Liver (tissue), 9 donors: ENCODE data around the gene IFTAP. TPM values are rescaled to one million over a fixed set of nuclear protein-coding genes. Genes with fewer than 3 reads are reported as not detected.

Experiments used
- DNase-seq: peaks from one replicate; pipeline ENCODE4 v3.0.0-alpha.2; 2017; ENCODE audit warnings: low spot score
- H3K27ac ChIP-seq, 2 donors: one replicate each; pipeline ENCODE4 v1.7.0; 2013; ENCODE audit warnings: inconsistent platforms in 2 of 2, low read length in 2 of 2, control low read depth in 1 of 2, low read depth in 1 of 2, mild to moderate bottlenecking in 1 of 2
- H3K27me3 ChIP-seq, 4 donors: one replicate each; pipeline versions ENCODE4 v1.6.1 to v1.7.0; 2013; ENCODE audit warnings: low read length in 3 of 4, inconsistent platforms in 1 of 4, mild to moderate bottlenecking in 1 of 4, moderate library complexity in 1 of 4; ENCODE audit not compliant: control insufficient read depth in 4 of 4, insufficient read depth in 4 of 4
- H3K36me3 ChIP-seq, 4 donors: one replicate each; pipeline versions ENCODE4 v1.6.1 to v1.7.0; 2013; ENCODE audit warnings: low read length in 3 of 4, mild to moderate bottlenecking in 3 of 4, low read depth in 1 of 4, moderate library complexity in 1 of 4; ENCODE audit not compliant: control insufficient read depth in 4 of 4, insufficient read depth in 3 of 4
- H3K4me1 ChIP-seq, 4 donors: one replicate each; pipeline versions ENCODE4 v1.6.1 to v1.7.0; 2013; ENCODE audit warnings: low read length in 3 of 4, mild to moderate bottlenecking in 3 of 4, moderate library complexity in 1 of 4; ENCODE audit not compliant: control insufficient read depth in 4 of 4, insufficient read depth in 4 of 4
- H3K4me3 ChIP-seq, 3 donors: one replicate each; pipeline versions ENCODE4 v1.6.1 to v1.7.0; 2013; ENCODE audit warnings: low read length in 3 of 3, control low read depth in 1 of 3, low read depth in 1 of 3, mild to moderate bottlenecking in 1 of 3
- H3K9ac ChIP-seq, 2 donors: one replicate each; pipeline ENCODE4 v1.7.0; 2013; ENCODE audit warnings: low read length in 2 of 2, mild to moderate bottlenecking in 2 of 2, moderate library complexity in 2 of 2, control low read depth in 1 of 2, low read depth in 1 of 2
- H3K9me3 ChIP-seq, 4 donors: one replicate each; pipeline versions ENCODE4 v1.6.1 to v1.7.0; 2013; ENCODE audit warnings: low read length in 3 of 4; ENCODE audit not compliant: control insufficient read depth in 4 of 4
- ATF3 ChIP-seq: IDR thresholded peaks from 2 replicates; pipeline ENCODE4 v1.6.1; 2016; ENCODE audit warnings: antibody characterized with exemption
- CTCF ChIP-seq: fragments of 150-350 bp; IDR thresholded peaks from 2 replicates; pipeline ENCODE4 v1.5.1; 2017; ENCODE audit warnings: improper control_type of control experiment, low read depth, low read length; ENCODE audit not compliant: missing input control
- EGR1 ChIP-seq, 2 donors: IDR thresholded peaks; 2 replicates each; pipeline ENCODE4 v1.6.1; 2016 to 2018; ENCODE audit warnings: antibody characterized with exemption in 2 of 2, low read depth in 2 of 2
- FOXA1 ChIP-seq: IDR thresholded peaks from 2 replicates; pipeline ENCODE4 v1.6.1; 2016; ENCODE audit warnings: antibody characterized with exemption
- FOXA2 ChIP-seq: IDR thresholded peaks from 2 replicates; pipeline ENCODE4 v1.6.1; 2016; ENCODE audit warnings: antibody characterized with exemption
- GABPA ChIP-seq, 2 donors: IDR thresholded peaks in 1 of 2; conservative IDR thresholded peaks in 1 of 2; 2 replicates each; pipeline ENCODE4 v1.6.1; 2016; ENCODE audit warnings: antibody characterized with exemption in 2 of 2, mild to moderate bottlenecking in 1 of 2, moderate library complexity in 1 of 2
- HNF4A ChIP-seq, 2 donors: conservative IDR thresholded peaks; 2 replicates each; pipeline ENCODE4 v1.6.1; 2016; ENCODE audit warnings: antibody characterized with exemption in 2 of 2, mild to moderate bottlenecking in 2 of 2
- HNF4G ChIP-seq: IDR thresholded peaks from 2 replicates; pipeline ENCODE4 v1.6.1; 2016; ENCODE audit warnings: antibody characterized with exemption
- JUND ChIP-seq, 2 donors: IDR thresholded peaks; 2 replicates each; pipeline ENCODE4 v1.6.1; 2016; ENCODE audit warnings: antibody characterized with exemption in 2 of 2
- MAX ChIP-seq: IDR thresholded peaks from 2 replicates; pipeline ENCODE4 v1.6.1; 2016; ENCODE audit warnings: antibody characterized with exemption
- NR2F2 ChIP-seq: IDR thresholded peaks from 2 replicates; pipeline ENCODE4 v1.6.1; 2016; ENCODE audit warnings: antibody characterized with exemption
- RAD21 ChIP-seq, 2 donors: IDR thresholded peaks; 2 replicates each; pipeline ENCODE4 v1.6.1; 2016; ENCODE audit warnings: antibody characterized with exemption in 2 of 2, mild to moderate bottlenecking in 2 of 2
- REST ChIP-seq: IDR thresholded peaks from 2 replicates; pipeline ENCODE4 v1.6.1; 2016; ENCODE audit warnings: antibody characterized with exemption, mild to moderate bottlenecking
- RXRA ChIP-seq, 2 donors: IDR thresholded peaks; 2 replicates each; pipeline ENCODE4 v1.6.1; 2017 to 2018; ENCODE audit warnings: antibody characterized with exemption in 2 of 2, mild to moderate bottlenecking in 1 of 2
- SP1 ChIP-seq: IDR thresholded peaks from 2 replicates; pipeline ENCODE4 v1.6.1; 2018; ENCODE audit warnings: antibody characterized with exemption, mild to moderate bottlenecking
- TAF1 ChIP-seq: conservative IDR thresholded peaks from 2 replicates; pipeline ENCODE4 v1.6.1; 2016; ENCODE audit warnings: antibody characterized with exemption, mild to moderate bottlenecking
- YY1 ChIP-seq: IDR thresholded peaks from 2 replicates; pipeline ENCODE4 v1.6.1; 2016; ENCODE audit warnings: antibody characterized with exemption, mild to moderate bottlenecking
- ZBTB33 ChIP-seq: IDR thresholded peaks from 2 replicates; pipeline ENCODE4 v1.6.1; 2016; ENCODE audit warnings: antibody characterized with exemption
- WGBS: extraction: QIAGEN DNeasy Blood & Tissue Kit; methylation state at CpG from one replicate; pipeline ENCODE4 v1.1.7; 2013; 5-methylcytosine and 5-hydroxymethylcytosine counted together
- polyA plus RNA-seq, 2 donors: library from polyadenylated mRNA; stranded (reverse) in 1 of 2; unstranded in 1 of 2; fragments of 200-250 nt in 1 of 2; fragments of >200 nt in 1 of 2; fragmentation: Nextera tagmentation in 1 of 2; extraction: Ambion mirVana in 1 of 2; gene quantifications; one replicate each; pipeline versions ENCODE4 v1.2.1 to v1.2.3, GENCODE V29; 2013 to 2015
- total RNA-seq, 2 donors: library from RNA; depleted of rRNA; stranded (reverse); fragments of >200 nt; gene quantifications; one replicate each; pipeline ENCODE4 v1.2.3, GENCODE V29; 2014
- donor health status: healthy.
- donor health status: healthy.
- donor health status: healthy.
- donor health status: healthy.
- donor health status: healthy.

IFTAP gene
- total and polyA plus RNA-seq, 4 donors = 9.5 to 10.2 (median 9.7) TPM

- H3K27ac ChIP-seq = no peak overlapping the region
- H3K27me3 ChIP-seq = no peaks in the 10 kb centered on the region
- DNase-seq = no peak
- no peak for TF ChIP-seq ZBTB33
- TF ChIP-seq NR2F2 = no peak
- TF ChIP-seq FOXA2 = no peak
- no peak for TF ChIP-seq GABPA (IDR thresholded peaks at IDR 0.05 in 1 of 2, conservative IDR thresholded peaks at IDR 0.05 in 1 of 2)
- no peak for TF ChIP-seq FOXA1
- no peak for TF ChIP-seq RXRA (IDR thresholded peaks at IDR 0.05)
- TF ChIP-seq JUND (IDR thresholded peaks at IDR 0.05) = no peak
- no peak for TF ChIP-seq REST
- no peak for TF ChIP-seq HNF4A (conservative IDR thresholded peaks at IDR 0.05)
- no peak for TF ChIP-seq ATF3
- TF ChIP-seq MAX = no peak
- no peak for TF ChIP-seq YY1
- TF ChIP-seq TAF1 = no peak
- TF ChIP-seq SP1 = no peak
- no peak for TF ChIP-seq RAD21 (IDR thresholded peaks at IDR 0.05)
- TF ChIP-seq HNF4G = no peak
- TF ChIP-seq EGR1 (IDR thresholded peaks at IDR 0.05; ENCODE audit: low read depth in 2 of 2) = no peak
- TF ChIP-seq CTCF = no peak
- H3K9ac ChIP-seq = no peak overlapping the region
- no peaks in the 10 kb centered on the region for H3K4me1 ChIP-seq
- no peaks in the 10 kb centered on the region for H3K36me3 ChIP-seq
- 74% methylated on average over 7 of the region's 7 CpGs for WGBS
- no peaks in the 10 kb centered on the region for H3K9me3 ChIP-seq
- H3K4me3 ChIP-seq = no peak overlapping the region
These were observed 94.4 kb downstream of the IFTAP start for GRCh38 chr11:36688571-36689291.
